Body of pancreas (tissue), 4 donors: ENCODE data around the gene CCDC127.

Source experiments
- POLR2A ChIP-seq, 3 donors: fragments of 450-650 bp; IDR thresholded peaks; one replicate each; pipeline ENCODE4 v1.6.1; 2016; ENCODE audit warnings: antibody characterized with exemption in 3 of 3, mild to moderate bottlenecking in 2 of 3
- TF ChIP-seq, protein P1 (sequence below), 7 experiments: fragments of 450-650 bp in 4 of 7; fragments of 200-600 bp in 3 of 7; sonication (generic) in 3 of 7; IDR thresholded peaks; one replicate each; pipeline ENCODE4 v1.5.1; 2016 to 2019; ENCODE audit warnings: antibody characterized with exemption in 7 of 7

DNA sequence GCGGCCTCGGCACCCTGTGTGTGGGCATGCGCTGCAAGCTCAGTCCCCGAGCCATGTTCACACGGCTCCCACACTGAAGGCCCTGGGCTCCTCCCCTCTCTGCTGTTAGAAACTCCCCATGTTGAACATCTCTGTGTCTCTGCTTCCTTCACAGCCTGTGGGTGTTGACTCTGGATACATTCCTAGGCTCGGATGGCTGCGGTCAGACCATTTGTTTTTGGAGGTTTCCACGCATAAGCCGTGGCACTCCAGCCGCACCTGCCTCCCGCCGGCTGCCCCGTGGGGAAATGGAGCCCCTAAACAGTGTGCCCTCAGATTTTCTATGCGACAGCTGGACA, 57.8 kb downstream of the CCDC127 start:
- TF ChIP-seq, protein P1, sequence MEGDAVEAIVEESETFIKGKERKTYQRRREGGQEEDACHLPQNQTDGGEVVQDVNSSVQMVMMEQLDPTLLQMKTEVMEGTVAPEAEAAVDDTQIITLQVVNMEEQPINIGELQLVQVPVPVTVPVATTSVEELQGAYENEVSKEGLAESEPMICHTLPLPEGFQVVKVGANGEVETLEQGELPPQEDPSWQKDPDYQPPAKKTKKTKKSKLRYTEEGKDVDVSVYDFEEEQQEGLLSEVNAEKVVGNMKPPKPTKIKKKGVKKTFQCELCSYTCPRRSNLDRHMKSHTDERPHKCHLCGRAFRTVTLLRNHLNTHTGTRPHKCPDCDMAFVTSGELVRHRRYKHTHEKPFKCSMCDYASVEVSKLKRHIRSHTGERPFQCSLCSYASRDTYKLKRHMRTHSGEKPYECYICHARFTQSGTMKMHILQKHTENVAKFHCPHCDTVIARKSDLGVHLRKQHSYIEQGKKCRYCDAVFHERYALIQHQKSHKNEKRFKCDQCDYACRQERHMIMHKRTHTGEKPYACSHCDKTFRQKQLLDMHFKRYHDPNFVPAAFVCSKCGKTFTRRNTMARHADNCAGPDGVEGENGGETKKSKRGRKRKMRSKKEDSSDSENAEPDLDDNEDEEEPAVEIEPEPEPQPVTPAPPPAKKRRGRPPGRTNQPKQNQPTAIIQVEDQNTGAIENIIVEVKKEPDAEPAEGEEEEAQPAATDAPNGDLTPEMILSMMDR (IDR thresholded peaks at IDR 0.05), result no peak
- no peak for TF ChIP-seq POLR2A (IDR thresholded peaks at IDR 0.05)
